CD4-positive, alpha-beta T cell (primary cell): ENCODE data around the gene SGO1. TPM values are rescaled to one million over a fixed set of nuclear protein-coding genes. Genes with fewer than 3 reads are reported as not detected.

ENCODE experiments used
- ATAC-seq: fragments of 200-7000 bp; cut with Tn5 transposase; one replicate; pipeline ENCODE4 v1.10.0; 2022; ENCODE audit warnings: mild to moderate bottlenecking; ENCODE audit not compliant: poor library complexity
- CTCF ChIA-PET: fragments of 350-600 bp; sonication (Branson Sonifier 250); formaldehyde crosslinking; loops from one replicate; lab custom pipeline; 2021; ENCODE audit warnings: antibody characterized with exemption, inconsistent platforms; lab: Charles Lee
- POLR2A ChIA-PET: fragments of 350-600 bp; sonication (Branson Sonifier 250); formaldehyde crosslinking; loops from one replicate; lab custom pipeline; 2021; ENCODE audit warnings: antibody characterized with exemption, inconsistent platforms; lab: Charles Lee
- DNase-seq, 14 experiments: peaks; one replicate each; pipeline ENCODE4 v3.0.0-alpha.2; 2013 to 2020; ENCODE audit warnings: mixed read lengths in 2 of 14
- H3K27ac ChIP-seq, 2 donors: one replicate each; pipeline versions ENCODE4 v1.5.1 to v1.7.0; 2013; ENCODE audit warnings: low read length in 2 of 2, low read depth in 1 of 2, mild to moderate bottlenecking in 1 of 2
- H3K27me3 ChIP-seq, 2 experiments: 1 replicate in 1 of 2; 2 replicates in 1 of 2; pipeline versions ENCODE4 v1.6.1 to v1.7.0; 2013; ENCODE audit warnings: low read length in 2 of 2, control low read depth in 1 of 2, mild to moderate bottlenecking in 1 of 2, moderate library complexity in 1 of 2; ENCODE audit not compliant: insufficient read depth in 2 of 2, control insufficient read depth in 1 of 2
- H3K36me3 ChIP-seq: one replicate; pipeline ENCODE4 v1.6.1; 2013; ENCODE audit warnings: low read length, control low read depth; ENCODE audit not compliant: insufficient read depth
- H3K4me1 ChIP-seq: one replicate; pipeline ENCODE4 v1.6.1; 2013; ENCODE audit warnings: low read length, control low read depth; ENCODE audit not compliant: insufficient read depth
- H3K4me3 ChIP-seq: one replicate; pipeline ENCODE4 v1.5.1; 2013; ENCODE audit warnings: mild to moderate bottlenecking, low read length, moderate library complexity
- H3K9me3 ChIP-seq, 2 experiments: 1 replicate in 1 of 2; 2 replicates in 1 of 2; pipeline versions ENCODE4 v1.6.1 to v1.7.0; 2013; ENCODE audit warnings: low read length in 2 of 2, mild to moderate bottlenecking in 2 of 2, control low read depth in 1 of 2, moderate library complexity in 1 of 2; ENCODE audit not compliant: control insufficient read depth in 1 of 2, insufficient read depth in 1 of 2
- H3K27ac Mint-ChIP-seq: one replicate; pipeline ENCODE4 v1.8.0; 2020; ENCODE audit warnings: mixed read lengths
- H3K27me3 Mint-ChIP-seq: one replicate; pipeline ENCODE4 v1.8.0; 2021; ENCODE audit warnings: mixed read lengths
- H3K36me3 Mint-ChIP-seq: one replicate; pipeline ENCODE4 v1.8.0; 2021; ENCODE audit warnings: low read depth, mixed read lengths
- H3K4me1 Mint-ChIP-seq: one replicate; pipeline ENCODE4 v1.8.0; 2021; ENCODE audit warnings: low read depth, mixed read lengths
- H3K4me3 Mint-ChIP-seq: one replicate; pipeline ENCODE4 v1.8.0; 2020; ENCODE audit warnings: mild to moderate bottlenecking, mixed read lengths
- H3K9me3 Mint-ChIP-seq: one replicate; pipeline ENCODE4 v1.8.0; 2020; ENCODE audit warnings: mixed read lengths
- CTCF ChIP-seq: fragments of 200-600 bp; IDR thresholded peaks from one replicate; pipeline ENCODE4 v1.8.0; 2022; ENCODE audit warnings: antibody characterized with exemption, mild to moderate bottlenecking
- intact Hi-C, 2 experiments: fragments of 100-400 bp; cut with DNase I in 1 of 2; cut with micrococcal nuclease in 1 of 2; formaldehyde crosslinking; loops; one replicate each; pipeline versions ENCODE4 v1.15.1 to v1.9.0; 2023 to 2025; cut with DNase I, micrococcal nuclease
- microRNA-seq: library from miRNA; unstranded; fragments of <30 nt; microRNA quantifications from one replicate; pipeline ENCODE4 v1.2.0, GENCODE V29; 2021; ENCODE audit warnings: borderline microRNAs expressed, borderline replicate concordance
- total RNA-seq, 174 experiments: library from RNA in 2 of 174; stranded (reverse) in 2 of 174; gene quantifications; one replicate each; pipeline ENCODE4 v1.2.3 and lab custom pipeline; 2021 to 2026

SGO1 gene
- total RNA-seq, 2 experiments from 2014 or later = not detected

- no peak overlapping the region for H3K4me3 Mint-ChIP-seq
- Histone ChIP-seq H3K36me3 (peaks cover 87% of the 10 kb centered on the region), H3K27me3 (no peaks in the 10 kb centered on the region), H3K27ac (no peak overlapping the region), H3K4me3 (no peak overlapping the region), H3K4me1 (no peaks in the 10 kb centered on the region), H3K9me3 (no peaks in the 10 kb centered on the region)
- H3K9me3 Mint-ChIP-seq = no peaks in the 10 kb centered on the region
- CTCF ChIA-PET = interaction anchor here (0.6 kb wide), 1 partner anchor 1563 kb away, joined by 4 read pairs; no protein-coding TSS in a partner anchor
- TF ChIP-seq CTCF = no peak
- ATAC-seq (no peak), DNase-seq (no peak)
- no peak overlapping the region for H3K27ac Mint-ChIP-seq
- POLR2A ChIA-PET = no interaction called here
- intact Hi-C loops = no loop called here
- H3K4me1 Mint-ChIP-seq = no peaks in the 10 kb centered on the region
- no peaks in the 10 kb centered on the region for H3K27me3 Mint-ChIP-seq
- H3K36me3 Mint-ChIP-seq = peaks cover 90% of the 10 kb centered on the region
Measured at GRCh38 chr3:20125289-20125688, 60.7 kb downstream of the SGO1 start.

GRCh38 chr3:20123131-20123652, 62.8 kb downstream of the SGO1 start:
- H3K4me3 Mint-ChIP-seq = no peak overlapping the region
- H3K4me1 Mint-ChIP-seq = no peaks in the 10 kb centered on the region
- POLR2A ChIA-PET = no interaction called here
- no peaks in the 10 kb centered on the region for H3K27me3 Mint-ChIP-seq
- Histone ChIP-seq H3K4me1 (no peaks in the 10 kb centered on the region), H3K27me3 (no peaks in the 10 kb centered on the region), H3K27ac (no peak overlapping the region), H3K4me3 (no peak overlapping the region), H3K36me3 (peaks cover 89% of the 10 kb centered on the region), H3K9me3 (no peaks in the 10 kb centered on the region)
- H3K9me3 Mint-ChIP-seq = no peaks in the 10 kb centered on the region
- CTCF ChIA-PET = no interaction called here
- intact Hi-C loops = no loop called here
- ATAC-seq (no peak), DNase-seq (no peak)
- H3K36me3 Mint-ChIP-seq = peaks cover 94% of the 10 kb centered on the region
- no peak overlapping the region for H3K27ac Mint-ChIP-seq
- TF ChIP-seq CTCF = no peak

GRCh38 chr3:20121088-20121487, 64.9 kb downstream of the SGO1 start:
- DNase-seq (no peak), ATAC-seq (no peak)
- H3K9me3 Mint-ChIP-seq = no peaks in the 10 kb centered on the region
- H3K4me3 ChIP-seq = no peak overlapping the region
- no peak overlapping the region for H3K4me3 Mint-ChIP-seq
- peaks cover 92% of the 10 kb centered on the region for H3K36me3 Mint-ChIP-seq
- H3K9me3 ChIP-seq = no peaks in the 10 kb centered on the region
- no peak overlapping the region for H3K27ac Mint-ChIP-seq
- H3K27me3 Mint-ChIP-seq = no peaks in the 10 kb centered on the region
- no peaks in the 10 kb centered on the region for H3K27me3 ChIP-seq
- peaks cover 87% of the 10 kb centered on the region for H3K36me3 ChIP-seq
- no peak overlapping the region for H3K27ac ChIP-seq
- no peaks in the 10 kb centered on the region for H3K4me1 ChIP-seq
- TF ChIP-seq CTCF = no peak
- ChIA-PET CTCF (no interaction called here), POLR2A (no interaction called here)
- H3K4me1 Mint-ChIP-seq = no peaks in the 10 kb centered on the region
- intact Hi-C loops = no loop called here

Small RNA genes within 50 kb of the gene (microRNA-seq; reads per million reads assigned to microRNA genes)
- 0.61 reads per million for gene MIR3135A

Other genes with a start within 250 kb of the SGO1 start
- gene RAB5A, start 239.1 kb downstream of the SGO1 start, total RNA-seq = 100 to 1,000 TPM; 120 to 125 TPM
- gene PP2D1, start 173.9 kb downstream of the SGO1 start, total RNA-seq = not detected
- 10 to 100 TPM; 50.9 to 54.4 TPM for gene KAT2B, start 145.8 kb downstream of the SGO1 start, total RNA-seq